SK-N-SH (cell line): Measurements from ENCODE around the gene P2RY6. TPM values are rescaled to one million over a fixed set of nuclear protein-coding genes. Genes with fewer than 3 reads are reported as not detected.

Source experiments
- CTCF ChIA-PET: fragments of 300-600, 350-600 bp; formaldehyde crosslinking; extraction: SDS; loops from one replicate; lab custom pipeline; 2021; lab: Yijun Ruan, JAX
- POLR2A ChIA-PET: fragments of 350-600 bp; sonication (Branson Sonifier 250); formaldehyde crosslinking; extraction: SDS; loops from one replicate; lab custom pipeline; 2020; ENCODE audit warnings: antibody characterized with exemption, inconsistent platforms; lab: Yijun Ruan, JAX
- DNase-seq: peaks from one replicate; pipeline ENCODE4 v3.0.0; 2012
- H2AFZ ChIP-seq: fragments of 200-600 bp; sonication (generic); 2 replicates; pipeline ENCODE4 v1.8.1; 2016; ENCODE audit warnings: antibody characterized with exemption, mild to moderate bottlenecking, low read depth
- H3F3A ChIP-seq: fragments of 200-600 bp; sonication (generic); replicated peaks from 2 replicates; pipeline ENCODE3; 2016; ENCODE audit warnings: antibody characterized with exemption, mild to moderate bottlenecking; ENCODE audit not compliant: insufficient read depth
- H3K27ac ChIP-seq, 2 experiments: fragments of 200-500 bp in 1 of 2; fragments of 200-600 bp in 1 of 2; sonication (Bioruptor generic) in 1 of 2; sonication (generic), shearing (Covaris generic) in 1 of 2; 2 replicates each; pipeline versions ENCODE4 v1.5.1 to v1.6.1; 2014 to 2016; ENCODE audit warnings: low read depth in 2 of 2, inconsistent platforms in 1 of 2, low read length in 1 of 2, mild to moderate bottlenecking in 1 of 2, mixed read lengths in 1 of 2
- H3K27me3 ChIP-seq: fragments of 200-600 bp; sonication (generic), shearing (Covaris generic); 2 replicates; pipeline ENCODE4 v1.6.1; 2016; ENCODE audit warnings: mixed run types; ENCODE audit not compliant: insufficient read depth
- H3K36me3 ChIP-seq, 2 experiments: fragments of 200-500 bp in 1 of 2; fragments of 200-600 bp in 1 of 2; sonication (Bioruptor generic) in 1 of 2; sonication (generic) in 1 of 2; replicated peaks in 1 of 2; 2 replicates each; pipeline versions ENCODE3 to v1.5.1; 2014 to 2016; ENCODE audit warnings: low read length in 1 of 2, mild to moderate bottlenecking in 1 of 2; ENCODE audit not compliant: insufficient read depth in 2 of 2, control insufficient read depth in 1 of 2
- H3K4me1 ChIP-seq, 2 experiments: fragments of 200-500 bp in 1 of 2; fragments of 200-600 bp in 1 of 2; sonication (Bioruptor generic) in 1 of 2; sonication (generic), shearing (Covaris generic) in 1 of 2; 2 replicates each; pipeline versions ENCODE4 v1.5.1 to v1.6.1; 2014 to 2016; ENCODE audit warnings: low read depth in 1 of 2, low read length in 1 of 2, mixed run types in 1 of 2; ENCODE audit not compliant: insufficient read depth in 2 of 2, control insufficient read depth in 1 of 2
- H3K4me2 ChIP-seq: fragments of 200-600 bp; sonication (generic), shearing (Covaris generic); 2 replicates; pipeline ENCODE4 v1.6.1; 2017; ENCODE audit warnings: mixed run types
- H3K4me3 ChIP-seq, 2 experiments: fragments of 200-500 bp in 1 of 2; fragments of 200-600 bp in 1 of 2; sonication (Bioruptor generic) in 1 of 2; sonication (generic), shearing (Covaris generic) in 1 of 2; 2 replicates each; pipeline versions ENCODE4 v1.5.1 to v1.8.1; 2014 to 2016; ENCODE audit warnings: low read depth in 2 of 2, inconsistent platforms in 1 of 2, low read length in 1 of 2, mild to moderate bottlenecking in 1 of 2, mixed read lengths in 1 of 2, moderate library complexity in 1 of 2
- H3K79me2 ChIP-seq: fragments of 200-600 bp; sonication (generic); 2 replicates; pipeline ENCODE4 v1.8.1; 2017; ENCODE audit warnings: mild to moderate bottlenecking; ENCODE audit not compliant: insufficient read depth
- H3K9ac ChIP-seq: fragments of 200-600 bp; sonication (generic); 2 replicates; pipeline ENCODE4 v1.6.1; 2017; ENCODE audit warnings: mixed run types
- H3K9me2 ChIP-seq: fragments of 200-600 bp; sonication (generic); 2 replicates; pipeline ENCODE4 v1.6.1; 2017; ENCODE audit warnings: mixed run types
- H3K9me3 ChIP-seq: fragments of 200-600 bp; sonication (generic); 2 replicates; pipeline ENCODE4 v1.6.1; 2017; ENCODE audit warnings: mixed run types, mild to moderate bottlenecking, moderate library complexity
- H4K20me1 ChIP-seq: fragments of 200-600 bp; sonication (generic); 2 replicates; pipeline ENCODE4 v1.6.1; 2017; ENCODE audit warnings: mild to moderate bottlenecking, mixed run types; ENCODE audit not compliant: insufficient read depth
- CHD2 ChIP-seq: fragments of 150-350 bp; IDR thresholded peaks from 2 replicates; pipeline ENCODE4 v1.6.1; 2018; ENCODE audit warnings: low read length; ENCODE audit not compliant: partially characterized antibody
- EP300 ChIP-seq, 2 experiments: IDR thresholded peaks; 2 replicates each; pipeline versions ENCODE4 v1.4.0 to v1.6.1; 2012; ENCODE audit warnings: borderline replicate concordance in 1 of 2, low read depth in 1 of 2, low read length in 1 of 2
- EZH2phosphoT487 ChIP-seq: fragments of 200-600 bp; sonication (generic); IDR thresholded peaks from 2 replicates; pipeline ENCODE4 v1.6.1; 2017; ENCODE audit warnings: low read depth, mixed run types, mild to moderate bottlenecking, antibody characterized with exemption, moderate library complexity, borderline replicate concordance
- MEF2A ChIP-seq: IDR thresholded peaks from 2 replicates; pipeline ENCODE4 v1.4.0; 2012; ENCODE audit warnings: low read depth, borderline replicate concordance
- MXI1 ChIP-seq: IDR thresholded peaks from 2 replicates; pipeline ENCODE4 v1.6.1; 2012; ENCODE audit warnings: mild to moderate bottlenecking, low read depth, low read length, improper control_type of control experiment
- NFIC ChIP-seq: IDR thresholded peaks from 2 replicates; pipeline ENCODE4 v1.4.0; 2012; ENCODE audit warnings: borderline replicate concordance
- POLR2AphosphoS5 ChIP-seq: IDR thresholded peaks from 2 replicates; pipeline ENCODE4 v1.6.1; 2012; ENCODE audit warnings: low read depth, low read length
- RAD21 ChIP-seq: IDR thresholded peaks from 2 replicates; pipeline ENCODE4 v1.6.1; 2012; ENCODE audit warnings: mild to moderate bottlenecking, low read length
- RCOR1 ChIP-seq: fragments of 150-350 bp; IDR thresholded peaks from 2 replicates; pipeline ENCODE4 v1.6.1; 2017; ENCODE audit warnings: antibody characterized with exemption, low read length
- RFX5 ChIP-seq: IDR thresholded peaks from 2 replicates; pipeline ENCODE4 v1.6.1; 2012; ENCODE audit warnings: mild to moderate bottlenecking, improper control_type of control experiment, low read length
- RXRA ChIP-seq: IDR thresholded peaks from 2 replicates; pipeline ENCODE4 v1.4.0; 2012; ENCODE audit warnings: low read depth, mild to moderate bottlenecking, borderline replicate concordance
- TCF12 ChIP-seq: IDR thresholded peaks from 2 replicates; pipeline ENCODE4 v1.4.0; 2012
- WGBS: methylation state at CpG from one replicate; pipeline ENCODE4 v1.1.6; 2017; ENCODE audit warnings: low lambda C conversion rate; 5-methylcytosine and 5-hydroxymethylcytosine counted together
- polyA plus RNA-seq, 3 experiments: library from polyadenylated mRNA; depleted of rRNA; stranded (reverse); fragments of >200 nt; gene quantifications; 2 replicates each; pipeline ENCODE4 v1.2.3, GENCODE V29; 2012
- TF ChIP-seq, protein P1 (sequence below): IDR thresholded peaks from 2 replicates; pipeline ENCODE4 v1.4.0; 2012; ENCODE audit warnings: low read depth, borderline replicate concordance
- TF ChIP-seq, protein P2 (sequence below): IDR thresholded peaks from 2 replicates; pipeline ENCODE4; 2012

The P2RY6 gene
- polyA plus RNA-seq, 1 of the 3 experiments (the other 2 are of a cell fraction), result 0.15 TPM

DNA sequence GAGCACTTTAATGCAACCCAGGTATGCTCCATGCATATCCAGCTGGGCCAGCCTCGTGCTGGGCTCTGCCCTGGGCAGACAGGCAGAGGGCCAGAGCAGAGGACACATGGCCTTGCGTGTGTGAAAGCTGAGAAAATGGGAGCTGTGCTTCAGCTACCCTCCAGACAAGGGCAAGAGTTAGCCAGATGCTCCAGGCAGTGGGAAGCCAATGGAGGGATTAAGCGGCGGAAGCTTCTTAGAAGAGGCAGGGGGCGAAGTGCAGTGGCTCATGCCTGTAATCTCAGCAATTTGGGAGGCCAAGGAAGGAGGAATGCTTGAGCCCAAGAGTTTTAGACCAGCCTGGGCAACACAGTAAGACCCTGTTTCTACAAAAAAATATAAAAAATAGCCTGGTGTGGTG, 26.1 kb downstream of the P2RY6 start:
- no peaks in the 10 kb centered on the region for H4K20me1 ChIP-seq
- no peak overlapping the region for H3K27ac ChIP-seq
- H3K9me2 ChIP-seq, result no peaks in the 10 kb centered on the region
- TF ChIP-seq RFX5, result no peak
- TF ChIP-seq TCF12, result no peak
- no peak for TF ChIP-seq RAD21
- no peak for TF ChIP-seq POLR2AphosphoS5
- TF ChIP-seq, protein P1, sequence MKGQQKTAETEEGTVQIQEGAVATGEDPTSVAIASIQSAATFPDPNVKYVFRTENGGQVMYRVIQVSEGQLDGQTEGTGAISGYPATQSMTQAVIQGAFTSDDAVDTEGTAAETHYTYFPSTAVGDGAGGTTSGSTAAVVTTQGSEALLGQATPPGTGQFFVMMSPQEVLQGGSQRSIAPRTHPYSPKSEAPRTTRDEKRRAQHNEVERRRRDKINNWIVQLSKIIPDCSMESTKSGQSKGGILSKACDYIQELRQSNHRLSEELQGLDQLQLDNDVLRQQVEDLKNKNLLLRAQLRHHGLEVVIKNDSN, result no peak
- no peak for TF ChIP-seq NFIC
- TF ChIP-seq, all 33 proteins: peak for 0
- peaks cover 0 to 4% of the 10 kb centered on the region in 2 experiments; a peak in 1 of 4 replicates for H3K4me1 ChIP-seq
- no peaks in the 10 kb centered on the region for H3K36me3 ChIP-seq
- no peak for DNase-seq
- H3K27me3 ChIP-seq, result no peaks in the 10 kb centered on the region
- no peaks in the 10 kb centered on the region for H3F3A ChIP-seq
- H3K9me3 ChIP-seq, result no peaks in the 10 kb centered on the region
- 86% methylated on average over 5 of the region's 5 CpGs for WGBS
- no peak overlapping the region for H3K4me3 ChIP-seq
- no peaks in the 10 kb centered on the region for H3K79me2 ChIP-seq
- CTCF ChIA-PET, result interaction anchor here (0.7 to 14.4 kb wide), 17 partner anchors 10 to 466 kb away, joined by 3 to 159 read pairs (median 5); partner anchors contain the start of gene ARHGEF17
- no peak overlapping the region for H3K4me2 ChIP-seq
- POLR2A ChIA-PET, result interaction anchor here (1.2 kb wide), 1 partner anchor 9 kb away, joined by 3 read pairs; no protein-coding TSS in a partner anchor
- H3K9ac ChIP-seq, result no peak overlapping the region
- no peak overlapping the region for H2AFZ ChIP-seq

DNA sequence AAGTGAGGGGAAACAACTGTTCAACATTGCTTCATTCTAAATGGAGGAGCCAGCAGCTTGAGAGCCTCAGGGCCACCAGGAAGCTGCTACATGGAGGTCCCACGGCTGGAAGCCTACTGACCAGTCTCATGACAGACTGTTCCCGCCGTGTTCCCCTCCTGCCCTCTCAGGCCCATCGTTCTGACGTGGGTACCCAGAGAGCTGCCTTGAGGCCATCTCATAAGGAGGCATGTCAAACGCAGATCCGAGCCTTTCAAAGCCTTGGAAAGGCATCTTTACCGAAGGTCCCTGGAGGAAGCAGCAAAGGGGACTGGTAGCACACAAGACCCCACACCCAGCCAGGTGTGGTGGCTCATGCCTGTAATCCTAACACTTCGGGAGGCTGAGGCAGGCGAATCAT, 27.6 kb downstream of the P2RY6 start:
- H3K36me3 ChIP-seq, result no peaks in the 10 kb centered on the region
- no peaks in the 10 kb centered on the region for H3F3A ChIP-seq
- H2AFZ ChIP-seq, result no peak overlapping the region
- H4K20me1 ChIP-seq, result no peaks in the 10 kb centered on the region
- H3K4me1 ChIP-seq, result peaks cover 0 to 4% of the 10 kb centered on the region in 2 experiments; a peak in 1 of 4 replicates
- no peaks in the 10 kb centered on the region for H3K9me3 ChIP-seq
- no peak overlapping the region for H3K27ac ChIP-seq
- H3K9ac ChIP-seq, result no peak overlapping the region
- no peak overlapping the region for H3K4me2 ChIP-seq
- H3K79me2 ChIP-seq, result no peaks in the 10 kb centered on the region
- H3K9me2 ChIP-seq, result no peaks in the 10 kb centered on the region
- H3K27me3 ChIP-seq, result no peaks in the 10 kb centered on the region
- 95% methylated on average over 10 of the region's 10 CpGs for WGBS
- POLR2A ChIA-PET, result no interaction called here
- no peak for DNase-seq
- H3K4me3 ChIP-seq, result no peak overlapping the region
- no peak for TF ChIP-seq EZH2phosphoT487
- TF ChIP-seq MEF2A, result no peak
- TF ChIP-seq MXI1, result no peak
- TF ChIP-seq EP300 (IDR thresholded peaks at IDR 0.05; ENCODE audit: borderline replicate concordance in 1 of 2, low read depth in 1 of 2, low read length in 1 of 2), result no peak
- no peak for TF ChIP-seq RXRA
- no peak for TF ChIP-seq NFIC
- TF ChIP-seq POLR2AphosphoS5, result no peak
- TF ChIP-seq CHD2, result no peak
- no peak for TF ChIP-seq RAD21
- TF ChIP-seq, protein P2, sequence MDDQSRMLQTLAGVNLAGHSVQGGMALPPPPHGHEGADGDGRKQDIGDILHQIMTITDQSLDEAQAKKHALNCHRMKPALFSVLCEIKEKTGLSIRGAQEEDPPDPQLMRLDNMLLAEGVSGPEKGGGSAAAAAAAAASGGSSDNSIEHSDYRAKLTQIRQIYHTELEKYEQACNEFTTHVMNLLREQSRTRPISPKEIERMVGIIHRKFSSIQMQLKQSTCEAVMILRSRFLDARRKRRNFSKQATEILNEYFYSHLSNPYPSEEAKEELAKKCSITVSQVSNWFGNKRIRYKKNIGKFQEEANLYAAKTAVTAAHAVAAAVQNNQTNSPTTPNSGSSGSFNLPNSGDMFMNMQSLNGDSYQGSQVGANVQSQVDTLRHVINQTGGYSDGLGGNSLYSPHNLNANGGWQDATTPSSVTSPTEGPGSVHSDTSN, result no peak
- no peak for TF ChIP-seq TCF12
- no peak for TF ChIP-seq RCOR1
- CTCF ChIA-PET, result interaction anchor here (1.0 to 14.4 kb wide), 14 partner anchors 8 to 486 kb away, joined by 3 to 159 read pairs (median 4); partner anchors contain the start of genes ARHGEF17 and P2RY6
